Measurements from ENCODE around the gene FGFBP1.

Gene FGFBP1

GRCh38 chr4:15910155-15910940 is 28.2 kb downstream of the FGFBP1 start:
- DNase-seq = no peak

GRCh38 chr4:15907430-15907829 is 31.1 kb downstream of the FGFBP1 start:
- DNase-seq = no peak

- DNase-seq = no peak
Observed at GRCh38 chr4:15906020-15906443, 32.5 kb downstream of the FGFBP1 start.

DNA sequence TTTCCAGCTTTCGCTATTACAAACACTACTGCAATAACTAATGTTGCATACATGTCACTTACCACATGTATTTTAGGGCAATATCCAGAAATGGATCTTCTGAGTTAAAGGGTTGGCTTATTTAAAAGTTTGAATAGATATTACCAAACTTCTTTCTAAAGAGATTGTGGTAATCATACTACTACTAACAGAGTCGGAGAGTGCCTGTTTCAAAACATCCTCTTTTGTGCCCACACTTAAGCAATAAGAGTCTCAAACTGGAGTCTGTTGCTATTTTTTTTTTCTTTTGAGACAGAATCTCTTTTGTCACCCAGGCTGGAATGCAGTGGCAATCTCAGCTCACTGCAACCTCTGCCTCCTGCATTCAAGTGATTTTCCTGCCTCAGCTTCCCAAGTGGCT is 35.8 kb downstream of the FGFBP1 start:
- DNase-seq = no peak

DNA sequence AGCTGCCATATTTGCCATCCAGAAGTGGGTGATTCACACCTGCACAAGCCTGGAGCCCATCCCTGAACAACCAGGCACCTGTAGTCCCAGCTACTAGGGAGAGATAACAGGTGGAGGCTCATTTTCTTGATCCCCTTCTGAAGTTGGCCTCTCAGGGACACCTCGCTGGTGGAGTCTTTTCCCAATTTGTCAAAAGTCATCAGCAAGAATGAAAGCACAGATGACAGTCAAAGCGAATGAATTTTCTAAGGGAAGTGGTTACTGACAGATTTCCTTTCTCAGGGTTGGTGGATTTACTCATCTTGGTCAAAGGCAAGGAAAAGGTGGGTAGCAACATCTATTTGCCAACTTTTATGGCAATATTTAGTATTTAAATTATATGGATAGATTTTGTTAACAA is 36.5 kb downstream of the FGFBP1 start:
- DNase-seq = no peak

DNA sequence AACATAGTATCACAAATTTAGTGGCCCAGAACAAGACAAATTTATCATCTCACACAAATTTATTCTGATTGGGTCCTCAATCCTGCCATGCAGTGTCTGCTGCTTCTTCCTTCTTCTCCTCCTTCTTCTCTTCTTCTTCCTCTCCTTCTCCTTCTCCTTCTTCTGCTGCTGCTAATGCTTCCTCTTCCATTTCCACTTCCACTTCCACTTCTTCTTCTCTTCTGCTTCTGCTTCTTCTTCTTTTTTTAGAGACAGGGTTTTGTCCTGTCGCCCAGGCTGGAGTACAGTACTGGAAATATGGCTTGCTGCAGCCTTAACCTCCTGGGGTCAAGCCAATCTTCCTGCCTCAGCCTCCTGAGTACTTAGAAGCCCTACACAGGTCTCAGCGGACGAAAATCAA is 37.5 kb downstream of the FGFBP1 start:
- no peak for DNase-seq

GRCh38 chr4:15899511-15899910 is 39.0 kb downstream of the FGFBP1 start:
- DNase-seq = no peak

DNA sequence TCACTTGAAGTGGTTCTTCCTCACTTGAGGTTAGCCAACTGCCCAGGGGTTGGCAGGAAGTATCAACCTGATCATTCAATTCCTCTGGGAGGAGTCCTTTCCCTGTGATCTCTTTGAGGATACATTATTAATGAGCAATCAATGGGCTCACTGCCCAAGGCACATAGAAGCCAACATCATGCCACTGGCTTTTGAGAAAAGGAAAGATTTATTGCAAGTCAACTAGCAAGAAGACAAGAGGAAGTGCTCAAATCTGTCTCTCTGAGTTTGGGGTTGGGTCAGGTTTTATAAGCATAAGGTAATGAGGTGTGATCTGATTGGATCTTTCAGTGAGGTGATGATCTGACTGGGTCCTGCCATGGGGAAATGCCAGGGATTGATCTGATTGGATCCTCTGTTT is 39.6 kb downstream of the FGFBP1 start:
- no peak for DNase-seq

DNA sequence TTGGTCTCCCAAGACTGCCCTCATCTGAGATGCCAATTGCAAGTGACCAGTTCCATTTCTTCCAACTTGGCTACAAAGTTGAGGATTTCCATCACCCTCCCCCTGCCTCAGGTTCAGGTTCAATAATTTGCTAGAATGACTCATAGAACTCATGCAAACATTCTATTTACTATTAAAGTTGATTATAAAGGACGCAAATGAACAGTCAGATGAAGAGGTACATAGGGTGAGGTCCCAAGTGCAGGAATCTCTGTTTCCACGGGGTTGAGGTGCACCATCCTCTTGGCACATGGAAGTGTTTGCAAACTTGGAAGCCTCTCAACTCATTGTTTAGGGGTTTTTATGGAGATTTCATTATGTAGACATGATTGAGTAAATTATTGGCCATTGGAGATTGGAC is 41.0 kb downstream of the FGFBP1 start:
- DNase-seq = no peak

DNA sequence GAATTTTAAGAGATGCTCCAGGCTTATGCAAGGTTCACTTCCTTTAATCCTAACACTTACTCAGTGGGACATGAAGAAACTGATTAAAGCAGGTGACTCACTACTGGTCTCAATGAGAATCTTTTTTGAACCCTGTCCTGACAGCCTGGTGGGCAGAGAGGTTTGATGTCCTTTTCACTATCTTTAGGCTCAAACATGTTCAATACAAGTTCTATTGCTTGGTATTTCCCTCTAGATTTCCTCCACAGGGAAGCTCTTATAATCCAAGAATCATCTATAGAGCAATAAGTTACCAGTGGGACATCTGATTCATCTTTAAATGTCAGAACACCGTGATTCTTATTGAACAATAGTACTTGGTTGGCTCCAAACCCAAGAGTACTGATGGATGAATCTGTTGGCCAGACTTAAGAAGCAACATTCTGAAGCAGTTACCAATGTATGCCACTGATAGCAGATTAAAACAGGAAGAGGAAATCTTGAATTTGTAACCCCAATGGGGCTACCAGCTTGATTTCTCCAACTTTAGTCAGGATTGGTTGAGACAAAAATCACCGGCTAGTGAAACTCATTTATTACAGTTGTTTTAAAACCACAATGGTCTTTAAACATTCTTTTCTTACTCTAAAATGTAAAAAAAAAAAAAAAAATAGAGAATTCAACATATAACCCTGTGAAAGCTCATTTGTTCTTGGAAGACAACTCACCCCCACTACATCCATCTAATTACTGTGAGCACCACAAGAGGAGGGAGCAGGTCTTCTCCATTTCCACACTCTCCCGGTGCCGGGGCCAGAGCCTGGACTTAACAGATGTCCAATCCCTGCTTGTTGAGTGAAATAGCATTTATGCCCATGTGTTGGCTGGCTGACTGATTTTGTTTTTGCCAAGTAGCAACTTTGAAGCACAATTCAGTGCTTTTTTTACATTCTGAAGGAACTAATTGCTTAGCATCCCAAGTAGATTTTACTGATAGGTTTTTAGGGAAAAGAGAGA is 43.3 kb downstream of the FGFBP1 start:
- DNase-seq = no peak

GRCh38 chr4:15894393-15894792 is 44.1 kb downstream of the FGFBP1 start:
- DNase-seq = no peak

DNA sequence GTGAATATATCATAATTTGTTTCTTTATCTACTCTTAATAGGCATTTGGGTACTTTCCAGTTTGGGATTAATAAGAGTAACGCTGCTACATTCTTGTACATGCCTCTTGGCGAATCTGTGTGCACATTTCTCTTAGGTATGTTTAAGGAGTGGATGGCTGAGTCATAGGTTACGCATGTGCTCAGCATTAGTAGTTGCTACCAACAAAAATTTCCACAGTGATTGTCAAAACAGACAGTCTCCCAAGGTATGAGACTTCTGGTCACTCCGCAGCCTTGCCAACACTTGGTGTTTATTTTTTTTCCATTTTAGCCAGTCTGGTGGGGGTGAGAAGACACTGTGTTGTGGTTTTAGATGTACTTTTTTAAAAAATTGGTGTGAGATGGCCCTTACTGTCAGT is 44.6 kb downstream of the FGFBP1 start:
- DNase-seq = no peak

DNA sequence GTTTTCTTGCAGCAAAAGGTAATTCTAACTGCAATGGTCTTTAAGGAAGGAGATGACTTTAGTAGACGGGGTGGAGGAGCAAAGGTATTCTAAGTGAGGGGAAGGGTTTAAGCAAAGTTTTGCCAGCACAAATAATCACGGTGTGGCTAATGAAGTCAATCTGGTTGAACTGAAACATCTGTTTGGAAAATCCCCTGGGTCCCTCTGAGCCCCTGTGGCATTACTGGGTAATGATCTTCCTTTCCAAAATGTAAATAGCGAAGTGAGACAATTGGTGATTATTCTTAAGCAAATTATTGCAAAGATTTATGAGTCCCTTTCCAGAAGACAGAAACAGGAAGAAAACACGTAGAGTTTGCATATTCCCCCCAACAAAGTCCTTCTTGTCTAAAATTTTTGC is 47.2 kb downstream of the FGFBP1 start:
- DNase-seq = no peak

- DNase-seq = no peak
Observed at GRCh38 chr4:15890246-15890829, 48.2 kb downstream of the FGFBP1 start.

- DNase-seq = no peak
Observed at GRCh38 chr4:15888515-15888914, 50.0 kb downstream of the FGFBP1 start.

All from activated CD4-positive, alpha-beta T cell treated with anti-CD3 and anti-CD28 coated beads, Interleukin-2, amount 50 U/mL, for 4 hours (primary cell).